Activated CD4-positive, CD25-positive, alpha-beta regulatory T cell (primary cell): Measurements from ENCODE around the gene SPATA9.
"Not testable (repeated sequence)": the region's sequence is repeated elsewhere in the genome, so short reads cannot be mapped to it uniquely, and the experiment has no call there.

Experiments
- DNase-seq, 4 experiments: peaks; one replicate each; lab custom pipeline; 2025; lab: John Stamatoyannopoulos, UW

Gene SPATA9

DNA sequence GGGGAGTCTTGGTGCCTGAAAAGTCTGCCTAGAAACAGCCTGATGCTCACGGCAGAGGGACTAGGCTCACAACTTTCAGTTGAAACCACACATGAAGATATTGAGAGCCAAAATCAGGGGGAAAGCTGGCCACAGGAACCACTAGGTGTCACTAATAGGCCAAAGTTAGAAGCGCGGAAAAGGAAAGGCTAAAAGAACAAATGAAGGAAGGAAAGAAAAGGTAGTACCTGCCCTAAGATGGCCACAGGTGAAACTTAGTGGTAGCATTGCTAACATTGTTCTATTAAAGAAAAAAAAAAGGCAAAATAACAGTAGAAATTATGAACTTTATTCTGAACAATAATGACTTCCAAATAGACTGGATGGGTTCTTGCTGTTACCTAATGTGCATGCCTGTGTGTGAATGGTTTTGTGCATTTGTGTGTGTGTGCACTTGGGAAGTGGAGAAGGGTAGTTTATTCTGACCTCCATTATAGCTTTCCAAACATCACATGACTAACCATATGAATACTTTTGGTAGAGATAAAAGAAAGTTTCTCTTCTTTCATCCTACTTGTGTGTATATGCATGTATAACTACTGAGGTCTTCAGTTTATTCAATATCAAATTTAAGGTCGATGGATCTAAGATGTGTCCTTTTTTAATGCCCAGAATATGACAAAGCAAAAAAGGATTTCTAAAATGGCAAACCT is 38.3 kb downstream of the SPATA9 start:
- DNase-seq: no peak

- DNase-seq: no peak
Observed at GRCh38 chr5:95643152-95643551, 39.6 kb downstream of the SPATA9 start.

- no peak for DNase-seq
Observed at GRCh38 chr5:95641741-95642220, 41.0 kb downstream of the SPATA9 start.

DNA sequence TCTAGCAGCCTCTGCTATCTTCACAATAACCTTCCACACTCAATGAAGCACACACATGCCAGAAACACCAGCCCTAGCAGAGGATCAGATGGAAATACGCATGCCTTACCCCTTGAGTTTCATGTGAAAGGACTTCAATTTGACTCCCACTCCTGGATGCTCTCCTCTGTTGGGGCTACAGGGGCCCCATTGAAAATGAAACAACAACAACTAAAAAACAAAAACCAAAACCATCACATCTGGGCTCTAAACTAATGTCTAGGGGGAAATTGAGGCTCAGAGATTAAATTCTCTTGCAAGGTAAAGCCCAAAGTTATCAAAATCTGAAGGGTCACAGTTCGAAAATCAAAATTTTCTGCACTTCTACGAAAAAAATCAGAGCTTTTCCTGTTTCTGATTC is 44.2 kb downstream of the SPATA9 start:
- no peak for DNase-seq

- no peak for DNase-seq
Observed at GRCh38 chr5:95634081-95634480, 48.7 kb downstream of the SPATA9 start.

- no peak for DNase-seq
Observed at GRCh38 chr5:95633671-95634070, 49.1 kb downstream of the SPATA9 start.

GRCh38 chr5:95632942-95633341 is 49.8 kb downstream of the SPATA9 start:
- not testable (repeated sequence) for DNase-seq

GRCh38 chr5:95631991-95632675 is 50.7 kb downstream of the SPATA9 start:
- DNase-seq: peak; percentile 12 to 32 (median 20)

DNA sequence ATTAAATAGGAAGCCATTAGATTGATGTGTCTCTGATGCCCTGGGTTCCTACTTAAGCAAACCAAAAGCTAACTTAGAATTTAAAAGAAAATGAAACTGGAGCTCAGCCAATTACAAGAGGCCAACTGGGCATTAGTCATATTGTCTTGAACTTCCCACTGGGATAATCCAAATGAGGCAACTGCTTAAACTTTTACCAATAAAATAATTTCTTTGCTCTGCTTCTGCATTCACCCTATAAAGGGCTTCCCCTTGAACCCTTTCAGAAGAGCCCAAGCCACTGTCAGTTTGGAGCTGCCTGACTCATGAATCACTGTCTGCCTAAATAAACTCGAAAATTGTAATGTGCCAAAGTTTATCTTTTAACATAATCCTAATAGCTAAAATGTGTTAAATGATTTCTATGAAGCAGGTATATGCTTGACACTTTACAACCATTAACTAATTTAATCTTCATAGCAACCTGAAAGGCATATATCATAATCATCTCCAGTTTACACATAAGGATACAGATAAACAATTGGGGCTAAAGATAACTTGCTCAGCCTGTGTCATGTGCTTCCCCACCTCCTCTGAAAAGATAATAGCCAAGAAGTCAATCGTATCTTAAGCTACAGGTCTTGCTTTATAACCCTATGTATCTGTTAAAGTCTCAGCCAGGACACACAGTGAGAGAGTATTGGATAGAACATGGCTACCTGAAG is 51.4 kb downstream of the SPATA9 start:
- DNase-seq: no peak

- DNase-seq: no peak
Observed at GRCh38 chr5:95630394-95630917, 52.3 kb downstream of the SPATA9 start.

GRCh38 chr5:95628933-95629332 is 53.9 kb downstream of the SPATA9 start:
- no peak for DNase-seq

DNA sequence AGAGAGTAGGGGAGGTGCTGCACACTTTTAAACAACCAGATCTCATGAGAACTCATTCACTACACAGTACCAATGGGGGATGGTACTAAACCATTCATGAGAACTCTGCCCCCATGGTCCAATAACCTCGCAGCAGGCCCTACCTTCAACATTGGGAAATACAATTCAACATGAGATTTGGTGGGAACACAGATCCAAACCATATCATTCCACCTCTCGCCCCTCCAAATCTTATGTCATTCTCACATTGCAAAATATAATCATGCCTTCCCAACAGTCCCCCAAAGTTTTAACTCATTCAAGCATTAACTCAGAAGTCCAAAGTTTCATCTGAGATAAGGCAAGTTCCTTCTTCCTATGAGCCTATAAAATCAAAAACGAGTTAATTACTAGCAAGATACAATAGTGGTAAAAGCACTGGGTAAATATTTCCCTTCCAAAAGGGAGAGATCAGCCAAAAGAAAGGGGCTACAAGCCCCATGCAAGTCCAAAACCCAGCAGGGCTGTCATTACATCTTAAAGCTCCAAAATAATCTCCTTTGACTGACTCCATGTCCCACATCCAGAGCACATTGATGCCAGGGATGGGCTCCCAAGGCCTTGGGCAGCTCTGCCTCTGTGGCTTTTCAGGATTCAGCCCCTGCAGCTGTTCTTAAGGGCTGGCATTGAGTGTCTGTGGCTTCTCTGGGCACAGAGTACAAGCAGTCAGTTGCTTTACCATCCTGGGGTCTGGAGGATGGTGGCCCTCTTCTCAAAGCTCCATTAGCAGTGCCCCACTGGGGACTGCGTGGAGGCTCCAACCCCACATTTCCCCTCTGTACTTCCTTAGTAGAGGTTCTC is 54.6 kb downstream of the SPATA9 start:
- DNase-seq: no peak

GRCh38 chr5:95626701-95627100 is 56.1 kb downstream of the SPATA9 start:
- DNase-seq: no peak

DNA sequence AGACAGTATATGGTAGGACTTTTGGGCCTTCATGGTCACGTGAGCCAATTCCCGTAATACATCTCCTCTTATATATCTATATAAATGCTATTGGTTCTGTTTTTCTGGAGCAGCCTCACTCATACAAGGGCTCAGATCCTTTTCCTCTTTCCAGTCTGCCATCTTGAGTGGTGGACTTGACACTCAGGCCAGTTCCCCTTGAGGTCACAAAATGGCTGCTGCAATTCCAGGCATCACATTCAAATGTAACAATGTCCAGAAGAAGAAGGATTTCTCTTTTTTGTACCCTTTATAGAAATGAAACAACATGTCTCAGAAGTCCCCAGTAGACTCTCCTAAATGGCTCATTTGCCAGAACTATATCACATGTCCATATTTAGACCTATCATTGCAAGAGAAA is 58.4 kb downstream of the SPATA9 start:
- no peak for DNase-seq

- no peak for DNase-seq
Observed at GRCh38 chr5:95623706-95624105, 59.1 kb downstream of the SPATA9 start.

GRCh38 chr5:95621839-95622629 is 60.8 kb downstream of the SPATA9 start:
- DNase-seq: no peak

GRCh38 chr5:95620870-95621838 is 61.6 kb downstream of the SPATA9 start:
- DNase-seq: peak in 2 of 4 experiments; percentile 5 to 9

GRCh38 chr5:95620030-95620869 is 62.5 kb downstream of the SPATA9 start, which contains the start of gene GPR150:
Gene GPR150, plus strand, starts transcription at chr5:95620087. Its CDS starts 189 bp downstream, at chr5:95620276.
- peak; percentile 16 to 40 (median 31) for DNase-seq
